ENCODE measurements around the gene PHKG2. TPM values are rescaled to one million over a fixed set of nuclear protein-coding genes. Genes with fewer than 3 reads are reported as not detected.
A peak's percentile ranks its signal among the peaks of the same experiment; 100 is the strongest.

Gene PHKG2
- polyA plus RNA-seq, 4 donors: 24.9 to 32.7 (median 29.5) TPM

DNA sequence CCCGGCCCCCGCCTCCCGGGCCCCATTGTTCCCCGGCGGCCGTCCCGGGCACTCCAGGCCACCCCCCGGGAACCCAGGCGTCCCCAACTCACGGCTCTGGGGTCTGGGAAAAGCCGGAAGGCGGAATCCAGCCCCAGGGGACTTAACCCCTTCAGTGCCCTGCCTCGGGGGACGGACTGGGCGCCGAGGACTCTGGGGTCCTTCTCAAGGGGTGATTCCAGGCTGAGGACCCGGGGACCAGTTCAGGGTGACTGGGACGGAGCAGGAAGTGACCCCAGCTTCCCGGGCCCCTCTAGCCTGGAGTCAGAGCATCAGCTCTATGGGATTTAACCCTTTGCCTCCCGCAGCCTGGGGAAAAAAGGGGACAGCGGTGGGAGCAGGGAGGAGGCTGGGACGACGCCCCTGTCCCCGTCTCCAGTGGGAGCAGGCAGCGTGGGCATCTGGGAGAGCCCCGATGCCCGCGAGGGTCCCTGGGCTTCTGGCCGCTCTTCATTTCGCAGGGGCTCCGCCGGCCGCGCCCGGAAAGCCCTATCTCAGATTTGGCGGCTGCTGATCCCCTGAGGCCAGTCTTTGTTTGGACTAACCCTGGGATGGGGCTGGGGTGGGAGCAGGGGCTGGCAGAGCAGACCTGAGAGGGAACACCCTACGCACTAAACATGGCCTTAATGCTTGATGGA, 38.8 kb downstream of the PHKG2 start, which contains the start of gene ZNF629:
Gene ZNF629, minus strand, starts transcription at position 270 of the 677 bp plus-strand sequence. CDS start 2,723 bp downstream, outside the sequence.
- peak; percentile 79 to 83 (median 82) for DNase-seq (ENCODE audit: low read depth in 4 of 4, low spot score in 3 of 4)

DNA sequence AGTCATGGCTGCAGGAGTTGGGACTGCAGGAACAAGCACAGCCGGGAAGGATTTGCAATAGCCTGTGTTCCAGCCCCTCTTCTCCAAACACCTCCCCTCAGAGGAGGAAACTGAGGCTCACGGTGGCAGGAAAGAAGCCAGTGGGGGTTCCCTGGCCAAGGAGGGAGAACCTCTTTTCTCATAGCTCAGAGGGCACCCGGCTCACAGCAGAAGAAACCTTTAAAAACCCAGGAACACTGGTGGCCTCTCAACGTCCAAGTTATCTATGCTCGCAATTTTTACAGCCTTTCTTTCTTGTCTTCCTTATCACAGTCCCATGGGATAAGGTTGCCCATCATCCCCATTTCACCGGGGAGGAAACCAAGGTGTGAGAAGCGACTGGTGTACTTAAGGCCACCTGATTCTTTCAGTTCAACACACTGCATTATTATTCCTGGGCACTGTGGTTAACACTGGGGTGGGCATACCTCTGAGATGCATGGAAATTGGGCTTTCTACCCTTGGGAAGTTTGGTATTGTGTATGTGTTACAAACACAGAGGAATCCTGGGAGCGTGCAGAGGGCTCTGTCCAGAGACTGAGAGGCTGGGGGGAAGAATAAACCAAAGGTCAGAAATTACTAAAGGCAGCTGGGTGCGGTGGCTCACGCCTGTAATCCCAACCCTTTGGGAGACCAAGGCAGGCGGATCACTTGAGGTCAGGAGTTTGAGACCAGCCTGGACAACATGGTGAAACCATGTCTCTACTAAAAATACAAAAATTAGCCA, 39.6 kb downstream of the PHKG2 start:
- no peak for DNase-seq (ENCODE audit: low read depth in 4 of 4, low spot score in 3 of 4)

DNA sequence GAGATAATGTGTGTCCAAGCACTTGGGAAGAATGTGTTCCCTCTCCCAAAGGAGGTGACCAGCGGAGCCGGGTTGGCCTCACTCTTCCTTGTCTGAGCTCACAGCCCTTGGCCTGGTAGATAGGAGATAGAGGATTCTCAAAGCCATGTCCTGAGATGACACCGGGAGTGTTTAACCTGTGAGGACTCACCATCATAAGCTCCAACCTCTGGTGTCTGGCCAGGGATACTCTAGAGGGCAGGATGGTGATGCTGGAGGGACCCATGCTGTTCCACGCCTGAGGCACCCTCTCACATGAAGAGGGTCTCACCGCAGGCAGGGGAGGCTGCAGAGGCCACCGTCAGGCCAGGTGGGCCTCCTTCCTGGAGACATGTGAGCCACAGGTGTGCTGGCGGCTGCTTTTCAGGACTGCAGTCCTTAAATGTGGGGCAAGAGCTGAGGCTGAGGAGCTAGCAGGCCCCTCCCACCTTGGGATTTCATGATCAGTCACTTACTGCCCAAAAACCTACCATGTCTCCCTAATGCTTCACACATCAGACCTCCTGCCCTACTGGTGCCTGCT, 45.4 kb downstream of the PHKG2 start:
- DNase-seq (ENCODE audit: low read depth in 4 of 4, low spot score in 3 of 4): no peak

DNA sequence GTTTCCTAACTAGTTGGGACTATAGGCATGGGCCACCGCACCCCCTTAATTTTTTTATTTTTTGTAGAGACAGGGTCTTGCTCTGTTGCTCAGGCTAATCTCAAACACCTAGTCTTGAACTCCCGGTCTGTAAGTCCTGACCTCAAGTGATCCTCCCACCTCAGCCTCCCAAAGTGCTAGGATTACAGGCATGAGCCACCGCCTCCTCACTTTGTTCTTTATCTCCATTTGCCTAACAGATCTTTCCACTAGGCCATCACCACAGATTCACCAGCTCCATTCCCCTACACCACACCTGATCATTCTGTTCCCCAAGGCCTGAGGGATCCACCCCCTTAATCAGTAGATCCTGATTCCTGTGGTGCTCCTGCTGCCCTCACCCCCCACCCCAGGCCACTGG, 46.4 kb downstream of the PHKG2 start:
- DNase-seq (ENCODE audit: low read depth in 4 of 4, low spot score in 3 of 4): no peak

DNA sequence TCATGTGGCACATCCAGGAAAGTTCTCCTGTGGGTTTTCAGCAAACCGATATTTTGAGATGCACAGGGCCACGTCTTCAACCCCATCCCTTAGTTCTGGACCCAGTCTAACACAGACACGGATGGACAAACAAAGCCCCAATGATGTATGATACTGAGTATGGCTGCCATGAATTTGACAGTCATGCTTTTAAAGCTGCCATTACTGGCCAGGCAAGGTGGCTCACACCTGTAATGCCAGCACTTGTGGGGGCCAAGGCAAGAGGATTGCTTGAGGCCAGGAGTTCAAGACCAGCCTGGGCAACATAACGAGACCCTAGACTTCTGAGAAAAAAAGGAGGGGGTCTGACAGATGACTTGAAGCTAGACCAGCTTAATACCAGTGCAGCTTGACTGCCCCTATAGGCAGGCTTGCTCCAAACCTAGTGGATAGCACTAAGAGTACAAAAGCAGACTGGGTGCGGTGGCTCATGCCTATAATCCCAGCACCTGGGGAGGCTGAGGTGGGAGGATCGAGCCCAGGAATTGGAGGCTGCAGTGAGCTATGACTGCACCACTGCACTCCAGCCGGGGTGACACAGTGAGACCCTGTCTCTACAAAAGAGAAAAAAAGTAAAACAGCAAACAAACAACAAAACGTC, 49.6 kb downstream of the PHKG2 start:
- DNase-seq (ENCODE audit: low read depth in 4 of 4, low spot score in 3 of 4): no peak

Other genes with a start within 250 kb of the PHKG2 start
- gene ZNF768, start 221.9 kb upstream of the PHKG2 start, polyA plus RNA-seq (ENCODE audit: insufficient read length in 4 of 4): 10 to 100 TPM; 52.6 to 71.0 (median 54.3) TPM
- gene ZNF747, start 213.6 kb upstream of the PHKG2 start, polyA plus RNA-seq (ENCODE audit: insufficient read length in 4 of 4): 10 to 100 TPM; 10.1 to 11.8 (median 11.1) TPM
- 10 to 100 TPM; 11.3 to 14.8 (median 11.4) TPM for gene ZNF764, start 190.1 kb upstream of the PHKG2 start, polyA plus RNA-seq (ENCODE audit: insufficient read length in 4 of 4)
- 10 to 100 TPM; 10.4 to 14.4 (median 12.7) TPM for gene ZNF688, start 176.7 kb upstream of the PHKG2 start, polyA plus RNA-seq (ENCODE audit: insufficient read length in 4 of 4)
- gene ZNF785, start 162.7 kb upstream of the PHKG2 start, polyA plus RNA-seq (ENCODE audit: insufficient read length in 4 of 4): 10 to 100 TPM; 17.8 to 21.7 (median 20.8) TPM
- gene ZNF689, start 138.0 kb upstream of the PHKG2 start, polyA plus RNA-seq (ENCODE audit: insufficient read length in 4 of 4): 10 to 100 TPM; 13.6 to 16.2 (median 15.0) TPM
- 10 to 100 TPM; 39.8 to 50.0 (median 47.3) TPM for gene PRR14, start 97.5 kb upstream of the PHKG2 start, polyA plus RNA-seq (ENCODE audit: insufficient read length in 4 of 4)
- 10 to 100 TPM; 52.0 to 70.5 (median 55.3) TPM for gene FBRS, start 90.0 kb upstream of the PHKG2 start, polyA plus RNA-seq (ENCODE audit: insufficient read length in 4 of 4)
- 10 to 100 TPM; 32.7 to 40.5 (median 35.9) TPM for gene SRCAP, start 49.3 kb upstream of the PHKG2 start, polyA plus RNA-seq (ENCODE audit: insufficient read length in 4 of 4)
- 10 to 100 TPM in 1 of 4 donors, 1 to 10 TPM in 3; 7.5 to 12.7 (median 7.7) TPM for gene CFAP119, start 13.6 kb downstream of the PHKG2 start, polyA plus RNA-seq (ENCODE audit: insufficient read length in 4 of 4)
- gene RNF40, start 13.9 kb downstream of the PHKG2 start, polyA plus RNA-seq (ENCODE audit: insufficient read length in 4 of 4): 100 to 1,000 TPM; 123 to 134 (median 130) TPM
- 10 to 100 TPM; 27.2 to 28.7 (median 27.8) TPM for gene ZNF629, start 38.8 kb downstream of the PHKG2 start, polyA plus RNA-seq (ENCODE audit: insufficient read length in 4 of 4)
- gene BCL7C, start 145.7 kb downstream of the PHKG2 start, polyA plus RNA-seq (ENCODE audit: insufficient read length in 4 of 4): 10 to 100 TPM; 39.5 to 50.6 (median 42.1) TPM
- 1 to 10 TPM; 6.6 to 7.5 (median 7.3) TPM for gene CTF1, start 148.2 kb downstream of the PHKG2 start, polyA plus RNA-seq (ENCODE audit: insufficient read length in 4 of 4)
- gene FBXL19, start 175.1 kb downstream of the PHKG2 start, polyA plus RNA-seq (ENCODE audit: insufficient read length in 4 of 4): 10 to 100 TPM; 18.4 to 33.3 (median 23.6) TPM
- 10 to 100 TPM; 18.9 to 24.1 (median 20.3) TPM for gene ORAI3, start 200.6 kb downstream of the PHKG2 start, polyA plus RNA-seq (ENCODE audit: insufficient read length in 4 of 4)
- gene SETD1A, start 209.3 kb downstream of the PHKG2 start, polyA plus RNA-seq (ENCODE audit: insufficient read length in 4 of 4): 10 to 100 TPM; 15.9 to 19.2 (median 16.4) TPM
- gene HSD3B7, start 236.8 kb downstream of the PHKG2 start, polyA plus RNA-seq (ENCODE audit: insufficient read length in 4 of 4): 10 to 100 TPM in 1 of 4 donors, 1 to 10 TPM in 3; 9.4 to 10.1 (median 9.7) TPM

All from right renal pelvis (tissue), 4 donors.